Endothelial cell of umbilical vein (primary cell): Measurements from ENCODE around the gene ABI2. TPM values are rescaled to one million over a fixed set of nuclear protein-coding genes. Genes with fewer than 3 reads are reported as not detected.
A peak's percentile ranks its signal among the peaks of the same experiment; 100 is the strongest.

Source experiments
- BruUV-seq: library from RNA; stranded (reverse); fragments of 400-500 nt; replicated peaks from 2 replicates; lab custom pipeline; 2021; lab: Mats Ljungman, UMichigan
- CTCF ChIA-PET: fragments of 300-600, 350-600 bp; sonication (Branson Sonifier 250); formaldehyde crosslinking; loops from one replicate; lab custom pipeline; 2021; ENCODE audit warnings: antibody characterized with exemption, inconsistent platforms; lab: Charles Lee
- POLR2A ChIA-PET: fragments of 300-600, 350-600 bp; sonication (Branson Sonifier 250); formaldehyde crosslinking; loops from one replicate; lab custom pipeline; 2021; ENCODE audit warnings: antibody characterized with exemption, inconsistent platforms; lab: Charles Lee
- DNase-seq: peaks from one replicate; pipeline ENCODE4 v3.0.0-alpha.2; 2011; ENCODE audit warnings: low read depth, low spot score
- FAIRE-seq: peaks from 2 replicates; lab custom pipeline; 2011; peaks lifted over from hg19 to GRCh38; lab: Jason Lieb, UNC
- H2AFZ ChIP-seq: 2 replicates; pipeline ENCODE4 v1.6.0; 2012; ENCODE audit warnings: low read depth, low read length, control low read depth, inconsistent platforms
- H3K27ac ChIP-seq: 2 replicates; pipeline ENCODE4 v1.5.1; 2011; ENCODE audit warnings: low read depth, mild to moderate bottlenecking, control low read depth, low read length, moderate library complexity; ENCODE audit not compliant: insufficient read depth
- H3K27me3 ChIP-seq, 2 experiments: 2 replicates each; pipeline versions ENCODE4 v1.6.0 to v1.6.1; 2011; ENCODE audit warnings: low read length in 2 of 2, mixed read lengths in 1 of 2; ENCODE audit not compliant: control insufficient read depth in 2 of 2, insufficient read depth in 2 of 2
- H3K36me3 ChIP-seq, 2 experiments: 2 replicates in 1 of 2; 3 replicates in 1 of 2; pipeline ENCODE4 v1.5.1; 2011; ENCODE audit warnings: low read length in 2 of 2, mild to moderate bottlenecking in 1 of 2, moderate library complexity in 1 of 2; ENCODE audit not compliant: control insufficient read depth in 2 of 2, insufficient read depth in 2 of 2; ENCODE audit errors: extremely low read depth in 1 of 2
- H3K4me1 ChIP-seq: 3 replicates; pipeline ENCODE4 v1.5.1; 2011; ENCODE audit warnings: mild to moderate bottlenecking, low read length; ENCODE audit not compliant: control insufficient read depth, insufficient read depth; ENCODE audit errors: extremely low read depth
- H3K4me2 ChIP-seq: 2 replicates; pipeline ENCODE4 v1.6.1; 2011; ENCODE audit warnings: low read length, control low read depth, mixed read lengths; ENCODE audit not compliant: insufficient read depth
- H3K4me3 ChIP-seq, 3 experiments: fragments of 200-600 bp in 1 of 3; sonication (generic), shearing (Covaris generic) in 1 of 3; replicated peaks in 1 of 3; 2 replicates each; pipeline ENCODE4 v1.5.1; 2011 to 2016; ENCODE audit warnings: control low read depth in 3 of 3, low read length in 3 of 3, mild to moderate bottlenecking in 2 of 3, inconsistent platforms in 1 of 3, low read depth in 1 of 3, moderate library complexity in 1 of 3; ENCODE audit not compliant: insufficient read depth in 1 of 3
- H3K79me2 ChIP-seq: 2 replicates; pipeline ENCODE4 v1.6.0; 2012; ENCODE audit warnings: low read length, inconsistent platforms; ENCODE audit not compliant: control insufficient read depth, insufficient read depth
- H3K9ac ChIP-seq: replicated peaks from 2 replicates; pipeline ENCODE3; 2011; ENCODE audit warnings: low read length, control low read depth; ENCODE audit not compliant: insufficient read depth; ENCODE audit errors: extremely low read depth
- H3K9me1 ChIP-seq: replicated peaks from 3 replicates; pipeline ENCODE4 v1.6.0; 2011; ENCODE audit warnings: mild to moderate bottlenecking, low read length; ENCODE audit not compliant: control insufficient read depth, insufficient read depth; ENCODE audit errors: extremely low read depth
- H3K9me3 ChIP-seq: replicated peaks from 2 replicates; pipeline ENCODE4 v1.5.1; 2012; ENCODE audit warnings: low read length, inconsistent platforms; ENCODE audit not compliant: control insufficient read depth, insufficient read depth
- H4K20me1 ChIP-seq: replicated peaks from 2 replicates; pipeline ENCODE3; 2011; ENCODE audit warnings: mild to moderate bottlenecking, low read length; ENCODE audit not compliant: control insufficient read depth, insufficient read depth; ENCODE audit errors: extremely low read depth
- CTCF ChIP-seq, 2 donors: IDR thresholded peaks; 1 replicate in 1 of 2; 2 replicates in 1 of 2; pipeline ENCODE4 v1.5.1; 2011; ENCODE audit warnings: low read length in 2 of 2, mild to moderate bottlenecking in 2 of 2, moderate library complexity in 2 of 2, control low read depth in 1 of 2, inconsistent platforms in 1 of 2, low read depth in 1 of 2; ENCODE audit not compliant: insufficient read depth in 1 of 2; ENCODE audit errors: extremely low read depth in 1 of 2
- EZH2 ChIP-seq: IDR thresholded peaks from 2 replicates; pipeline ENCODE4 v1.6.1; 2012; ENCODE audit warnings: borderline replicate concordance, low read depth, mild to moderate bottlenecking, moderate library complexity, low read length, inconsistent platforms; ENCODE audit not compliant: severe bottlenecking
- FOS ChIP-seq: IDR thresholded peaks from 2 replicates; pipeline ENCODE4 v1.6.1; 2011; ENCODE audit warnings: mild to moderate bottlenecking, low read length, moderate library complexity, borderline replicate concordance; ENCODE audit not compliant: insufficient read depth
- GATA2 ChIP-seq: IDR thresholded peaks from 2 replicates; pipeline ENCODE4 v1.7.0; 2011; ENCODE audit warnings: low read depth, mild to moderate bottlenecking, moderate library complexity, mixed read lengths, low read length; ENCODE audit not compliant: insufficient read length, insufficient read depth
- JUN ChIP-seq: IDR thresholded peaks from 2 replicates; pipeline ENCODE4 v1.6.1; 2011; ENCODE audit warnings: borderline replicate concordance, low read depth; ENCODE audit not compliant: insufficient read length, insufficient read depth
- MAX ChIP-seq: IDR thresholded peaks from 2 replicates; pipeline ENCODE4 v1.6.1; 2011; ENCODE audit not compliant: insufficient read depth, insufficient read length
- MYC ChIP-seq: IDR thresholded peaks from one replicate; pipeline ENCODE4 v1.6.1; 2011; ENCODE audit warnings: mild to moderate bottlenecking, low read depth, low read length
- POLR2A ChIP-seq: IDR thresholded peaks from 2 replicates; pipeline ENCODE4 v1.6.1; 2012; ENCODE audit warnings: low read depth, mild to moderate bottlenecking, control low read depth, low read length
- POLR2AphosphoS5 ChIP-seq: IDR thresholded peaks from 2 replicates; pipeline ENCODE4 v1.6.1; 2012; ENCODE audit warnings: low read depth, mild to moderate bottlenecking, control low read depth, low read length, moderate library complexity; ENCODE audit not compliant: insufficient read depth
- dilution Hi-C: fragments of 300-500 bp; cut with MboI; formaldehyde crosslinking; loops from one replicate; pipeline ENCODE4 v1.15.0; 2019; ENCODE audit warnings: low sequenced_read_pairs; ENCODE audit not compliant: extremely low pct_ligation_motif_present
- intact Hi-C: fragments of 100-400 bp; cut with micrococcal nuclease; formaldehyde crosslinking; loops from one replicate; pipeline ENCODE4 v1.10.0; 2022
- polyA plus RNA-seq, 4 experiments: library from polyadenylated mRNA; depleted of rRNA in 3 of 4; stranded (reverse) in 3 of 4; unstranded in 1 of 4; fragments of >200 nt; gene quantifications; 2 replicates each; pipeline versions ENCODE4 v1.2.1 to v1.2.3, GENCODE V29; 2011 to 2012; ENCODE audit warnings: missing spikeins in 1 of 4
- total RNA-seq: library from RNA; stranded (reverse); gene quantifications from 2 replicates; pipeline ENCODE4 v1.2.3, GENCODE V29; 2021

Gene ABI2
- total and polyA plus RNA-seq, 2 donors (not counting 3 experiments of a cell fraction or from before 2014, with no cell fraction given) = 35.7 to 61.0 TPM

- H2AFZ ChIP-seq = no peak overlapping the region
- TF ChIP-seq POLR2A = peak; percentile 51
- no peak for TF ChIP-seq MAX
- peaks cover 25% of the 10 kb centered on the region for H3K4me1 ChIP-seq
- H4K20me1 ChIP-seq = no peaks in the 10 kb centered on the region
- peak overlapping the region; percentile 66 for H3K4me2 ChIP-seq
- intact Hi-C loops (loop anchor here (1.0 kb wide), 1 partner anchor 13 kb away; the partner anchor contains the start of gene ABI2), dilution Hi-C loops (no loop called here)
- CTCF ChIA-PET = interaction anchor here (0.7 kb wide), 1 partner anchor 12 kb away, joined by 3 read pairs; no protein-coding TSS in a partner anchor
- no peaks in the 10 kb centered on the region for H3K27me3 ChIP-seq
- POLR2A ChIA-PET = no interaction called here
- H3K9ac ChIP-seq = peak overlapping the region; percentile 60
- H3K36me3 ChIP-seq = no peaks in the 10 kb centered on the region
- H3K27ac ChIP-seq = peak overlapping the region; percentile 91
- DNase-seq = peak; percentile 81
- BruUV-seq = TSS peak; percentile 34
- H3K9me3 ChIP-seq = no peaks in the 10 kb centered on the region
- FAIRE-seq = peak; percentile 75
- peaks cover 61% of the 10 kb centered on the region for H3K79me2 ChIP-seq
- H3K9me1 ChIP-seq = no peaks in the 10 kb centered on the region
- H3K4me3 ChIP-seq = no peak overlapping the region
Observed at GRCh38 chr2:203340791-203341487, 12.7 kb downstream of the ABI2 start.

GRCh38 chr2:203341741-203342310, 13.6 kb downstream of the ABI2 start:
- no peak for TF ChIP-seq MYC
- no peak for TF ChIP-seq POLR2AphosphoS5
- TF ChIP-seq POLR2A = no peak
- TF ChIP-seq CTCF (IDR thresholded peaks at IDR 0.05; ENCODE audit: extremely low read depth in 1 of 2, insufficient read depth in 1 of 2, low read depth in 1 of 2, low read length in 2 of 2) = no peak
- TF ChIP-seq JUN = no peak
- TF ChIP-seq FOS = peak; percentile 17
- TF ChIP-seq MAX = no peak
- TF ChIP-seq EZH2 = no peak
- no peak for TF ChIP-seq GATA2
- DNase-seq = no peak
- no peaks in the 10 kb centered on the region for H3K27me3 ChIP-seq
- peaks cover 61% of the 10 kb centered on the region for H3K79me2 ChIP-seq
- H3K9me1 ChIP-seq = no peaks in the 10 kb centered on the region
- no peak overlapping the region for H3K9ac ChIP-seq
- dilution Hi-C loops = no loop called here
- CTCF ChIA-PET = no interaction called here
- peaks cover 25% of the 10 kb centered on the region for H3K4me1 ChIP-seq
- peak overlapping the region; percentile 66 for H3K4me2 ChIP-seq
- H2AFZ ChIP-seq = no peak overlapping the region
- no peaks in the 10 kb centered on the region for H4K20me1 ChIP-seq
- no peaks in the 10 kb centered on the region for H3K9me3 ChIP-seq
- intact Hi-C loops = loop anchor here (1.0 kb wide), 1 partner anchor 14 kb away; the partner anchor contains the start of gene ABI2
- POLR2A ChIA-PET = no interaction called here
- peak overlapping the region; percentile 91 for H3K27ac ChIP-seq
- no peak overlapping the region for H3K4me3 ChIP-seq
- FAIRE-seq = peak; percentile 53
- H3K36me3 ChIP-seq = no peaks in the 10 kb centered on the region
- no TSS peak for BruUV-seq
